PC-9 (cell line): Measurements from ENCODE around the gene WIPF1.

ENCODE experiments used
- EZH2 ChIP-seq: fragments of 200-600 bp; sonication (generic); IDR thresholded peaks from 2 replicates; pipeline ENCODE4 v1.8.0; 2017; ENCODE audit warnings: antibody characterized with exemption, low read depth
- TF ChIP-seq, protein P1 (sequence below): fragments of 200-600 bp; sonication (generic); conservative IDR thresholded peaks from 2 replicates; pipeline ENCODE4 v1.6.1; 2017; ENCODE audit warnings: mixed run types, antibody characterized with exemption, mild to moderate bottlenecking, moderate library complexity

- TF ChIP-seq, protein P1, sequence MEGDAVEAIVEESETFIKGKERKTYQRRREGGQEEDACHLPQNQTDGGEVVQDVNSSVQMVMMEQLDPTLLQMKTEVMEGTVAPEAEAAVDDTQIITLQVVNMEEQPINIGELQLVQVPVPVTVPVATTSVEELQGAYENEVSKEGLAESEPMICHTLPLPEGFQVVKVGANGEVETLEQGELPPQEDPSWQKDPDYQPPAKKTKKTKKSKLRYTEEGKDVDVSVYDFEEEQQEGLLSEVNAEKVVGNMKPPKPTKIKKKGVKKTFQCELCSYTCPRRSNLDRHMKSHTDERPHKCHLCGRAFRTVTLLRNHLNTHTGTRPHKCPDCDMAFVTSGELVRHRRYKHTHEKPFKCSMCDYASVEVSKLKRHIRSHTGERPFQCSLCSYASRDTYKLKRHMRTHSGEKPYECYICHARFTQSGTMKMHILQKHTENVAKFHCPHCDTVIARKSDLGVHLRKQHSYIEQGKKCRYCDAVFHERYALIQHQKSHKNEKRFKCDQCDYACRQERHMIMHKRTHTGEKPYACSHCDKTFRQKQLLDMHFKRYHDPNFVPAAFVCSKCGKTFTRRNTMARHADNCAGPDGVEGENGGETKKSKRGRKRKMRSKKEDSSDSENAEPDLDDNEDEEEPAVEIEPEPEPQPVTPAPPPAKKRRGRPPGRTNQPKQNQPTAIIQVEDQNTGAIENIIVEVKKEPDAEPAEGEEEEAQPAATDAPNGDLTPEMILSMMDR, result no peak
- TF ChIP-seq EZH2, result no peak
Measured at GRCh38 chr2:174607584-174607983, 10.0 kb upstream of the WIPF1 start.
